ENCODE results near the gene TMEM8B. TPM values are rescaled to one million over a fixed set of nuclear protein-coding genes. Genes with fewer than 3 reads are reported as not detected.

TMEM8B gene
- total and polyA plus RNA-seq, 10 of the 15 experiments (the other 5 are each of a cell fraction or from before 2014, with no cell fraction given), result 0.19 to 7.6 (median 2.5) TPM

DNA sequence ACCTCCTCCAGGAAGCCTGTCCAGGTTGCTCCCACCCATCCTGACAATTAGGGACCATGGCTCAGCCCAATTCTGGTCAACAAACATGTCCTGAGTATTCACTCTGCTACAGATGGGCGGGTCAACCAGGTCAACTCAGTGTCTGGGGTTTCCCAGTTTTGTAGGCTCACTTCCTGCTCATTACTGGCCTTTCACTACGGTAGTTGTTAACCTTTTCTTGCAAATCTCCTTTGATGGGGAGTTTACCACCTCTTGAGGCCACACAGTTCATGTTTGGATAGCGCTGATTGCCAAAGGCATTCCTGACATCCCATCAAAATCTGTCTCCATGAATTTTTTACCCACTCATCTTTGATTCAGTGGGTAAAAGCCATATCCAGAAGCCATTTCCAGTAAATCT lies 13.8 kb downstream of the TMEM8B start (continued):
- peak; percentile 81 for TF ChIP-seq MTA2 (IDR thresholded peaks at IDR 0.05; ENCODE audit: low read depth)
- no peak for TF ChIP-seq ESRRA (IDR thresholded peaks at IDR 0.05; ENCODE audit: low read length)
- TF ChIP-seq FOXM1 (IDR thresholded peaks at IDR 0.05; ENCODE audit: low read depth, low read length), result no peak
- TF ChIP-seq CEBPB (IDR thresholded peaks at IDR 0.05; ENCODE audit: borderline replicate concordance in 1 of 2, low read depth in 2 of 2, low read length in 2 of 2), result no peak
- no peak for TF ChIP-seq FOXK2 (IDR thresholded peaks at IDR 0.05)
- 0 out of 2 replicates have a peak, but pooled peaks have one; percentile 24 for TF ChIP-seq CREB1 (IDR thresholded peaks at IDR 0.05; ENCODE audit: low read depth)
- no peak for TF ChIP-seq USF2 (IDR thresholded peaks at IDR 0.05; ENCODE audit: borderline replicate concordance, low read depth, low read length)
- TF ChIP-seq NFYA (IDR thresholded peaks at IDR 0.05; ENCODE audit: borderline replicate concordance, low read depth, low read length), result no peak
- TF ChIP-seq POLR2AphosphoS2 (IDR thresholded peaks at IDR 0.05; ENCODE audit: low read depth, low read length), result no peak
- no peak for TF ChIP-seq SMARCA5 (IDR thresholded peaks at IDR 0.05)
- TF ChIP-seq ASH2L (IDR thresholded peaks at IDR 0.05; ENCODE audit: borderline replicate concordance, low read depth), result no peak
- TF ChIP-seq, protein P1, sequence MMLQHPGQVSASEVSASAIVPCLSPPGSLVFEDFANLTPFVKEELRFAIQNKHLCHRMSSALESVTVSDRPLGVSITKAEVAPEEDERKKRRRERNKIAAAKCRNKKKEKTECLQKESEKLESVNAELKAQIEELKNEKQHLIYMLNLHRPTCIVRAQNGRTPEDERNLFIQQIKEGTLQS (IDR thresholded peaks at IDR 0.05; ENCODE audit: borderline replicate concordance, extremely low read depth, low read depth, low read length), result no peak
- TF ChIP-seq NBN (IDR thresholded peaks at IDR 0.05), result no peak
- TF ChIP-seq JUND (IDR thresholded peaks at IDR 0.05; ENCODE audit: low read depth, low read length), result no peak
- TF ChIP-seq MEF2A (IDR thresholded peaks at IDR 0.05; ENCODE audit: insufficient read depth, low read depth, low read length), result no peak
- TF ChIP-seq, protein P2, sequence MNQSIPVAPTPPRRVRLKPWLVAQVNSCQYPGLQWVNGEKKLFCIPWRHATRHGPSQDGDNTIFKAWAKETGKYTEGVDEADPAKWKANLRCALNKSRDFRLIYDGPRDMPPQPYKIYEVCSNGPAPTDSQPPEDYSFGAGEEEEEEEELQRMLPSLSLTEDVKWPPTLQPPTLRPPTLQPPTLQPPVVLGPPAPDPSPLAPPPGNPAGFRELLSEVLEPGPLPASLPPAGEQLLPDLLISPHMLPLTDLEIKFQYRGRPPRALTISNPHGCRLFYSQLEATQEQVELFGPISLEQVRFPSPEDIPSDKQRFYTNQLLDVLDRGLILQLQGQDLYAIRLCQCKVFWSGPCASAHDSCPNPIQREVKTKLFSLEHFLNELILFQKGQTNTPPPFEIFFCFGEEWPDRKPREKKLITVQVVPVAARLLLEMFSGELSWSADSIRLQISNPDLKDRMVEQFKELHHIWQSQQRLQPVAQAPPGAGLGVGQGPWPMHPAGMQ (IDR thresholded peaks at IDR 0.05; ENCODE audit: borderline replicate concordance), result no peak
- no peak for TF ChIP-seq NFXL1 (IDR thresholded peaks at IDR 0.05; ENCODE audit: borderline replicate concordance)
- no peak for TF ChIP-seq KAT2A (conservative IDR thresholded peaks at IDR 0.05; ENCODE audit: control insufficient read depth, low read depth, low read length)
- TF ChIP-seq TCF12 (IDR thresholded peaks at IDR 0.05; ENCODE audit: low read depth, low read length), result no peak
- TF ChIP-seq IKZF2 (IDR thresholded peaks at IDR 0.05), result peak; percentile 69 to 70; a peak in 2 of 4 replicates
- 0 out of 2 replicates have a peak, but pooled peaks have one; percentile 30 for TF ChIP-seq IRF4 (IDR thresholded peaks at IDR 0.05; ENCODE audit: low read depth, low read length)
- TF ChIP-seq ZNF592 (IDR thresholded peaks at IDR 0.05), result no peak
- no peak for TF ChIP-seq PAX8 (IDR thresholded peaks at IDR 0.05)
- no peak for TF ChIP-seq ZZZ3 (IDR thresholded peaks at IDR 0.05; ENCODE audit: control insufficient read depth, insufficient read length, low read depth)
- TF ChIP-seq MEF2B (IDR thresholded peaks at IDR 0.05; ENCODE audit: partially characterized antibody, poor library complexity, severe bottlenecking), result no peak
- no peak for TF ChIP-seq STAT3 (IDR thresholded peaks at IDR 0.05; ENCODE audit: low read depth, low read length)
- no peak for TF ChIP-seq SUZ12 (IDR thresholded peaks at IDR 0.05; ENCODE audit: unreplicated experiment)
- peak; percentile 46 for TF ChIP-seq SP1 (IDR thresholded peaks at IDR 0.05; ENCODE audit: low read depth, low read length)

All from GM12878 (cell line).